K562 (cell line): Measurements from ENCODE around the gene FAXC. TPM values are rescaled to one million over a fixed set of nuclear protein-coding genes. Genes with fewer than 3 reads are reported as not detected.

Experiments used
- ATF3 ChIP-seq, 2 experiments: fragments of 450-650 bp in 1 of 2; sonication (generic) in 1 of 2; formaldehyde crosslinking in 1 of 2; IDR thresholded peaks in 1 of 2; conservative IDR thresholded peaks in 1 of 2; 2 replicates each; pipeline versions ENCODE4 v1.6.1 to v1.8.1; 2016 to 2023; ENCODE audit warnings: mild to moderate bottlenecking in 2 of 2, moderate library complexity in 2 of 2, inconsistent platforms in 1 of 2, missing genetic modification reagents in 1 of 2
- BHLHE40 ChIP-seq: IDR thresholded peaks from 2 replicates; pipeline ENCODE4 v1.6.1; 2011; ENCODE audit warnings: low read length, improper control_type of control experiment
- DMBX1 ChIP-seq: fragments of 250-450 bp; sonication (Bioruptor Pico); IDR thresholded peaks from 2 replicates; pipeline ENCODE4 v1.8.0; 2022; ENCODE audit warnings: inconsistent platforms, mild to moderate bottlenecking, moderate library complexity, borderline replicate concordance
- HSF4 ChIP-seq: fragments of 250-450 bp; sonication (Bioruptor Pico); IDR thresholded peaks from 2 replicates; pipeline ENCODE4 v2.1.2; 2022; ENCODE audit warnings: mild to moderate bottlenecking, moderate library complexity, borderline replicate concordance
- JUN ChIP-seq, 2 experiments: sonication (generic) in 1 of 2; formaldehyde crosslinking in 1 of 2; IDR thresholded peaks; 2 replicates each; pipeline versions ENCODE4 v1.6.1 to v1.8.0; 2012 to 2022; ENCODE audit warnings: borderline replicate concordance in 2 of 2, mild to moderate bottlenecking in 2 of 2, improper control_type of control experiment in 1 of 2, low read depth in 1 of 2, low read length in 1 of 2, missing genetic modification reagents in 1 of 2
- MCM5 ChIP-seq: fragments of 450-650 bp; IDR thresholded peaks from 2 replicates; pipeline ENCODE4 v1.6.1; 2016; ENCODE audit warnings: low read depth
- MNT ChIP-seq, 2 experiments: fragments of 450-650 bp; conservative IDR thresholded peaks; 2 replicates each; pipeline ENCODE4 v1.6.1; 2017; ENCODE audit warnings: mild to moderate bottlenecking in 2 of 2, moderate library complexity in 2 of 2
- RCOR1 ChIP-seq, 2 experiments: IDR thresholded peaks; 2 replicates each; pipeline ENCODE4 v1.6.1; 2012; ENCODE audit warnings: low read depth in 2 of 2, low read length in 2 of 2, borderline replicate concordance in 1 of 2, improper control_type of control experiment in 1 of 2
- RNF219 ChIP-seq: fragments of 250-450 bp; sonication (Bioruptor Pico); IDR thresholded peaks from 2 replicates; pipeline ENCODE4 v1.5.0; 2022; ENCODE audit warnings: mild to moderate bottlenecking
- SETDB1 ChIP-seq: IDR thresholded peaks from one replicate; pipeline ENCODE4 v1.6.1; 2012; ENCODE audit warnings: low read length, control low read depth, inconsistent platforms
- TCF3 ChIP-seq: sonication (generic); formaldehyde crosslinking; IDR thresholded peaks from 2 replicates; pipeline ENCODE4 v1.4.0; 2020; ENCODE audit warnings: mild to moderate bottlenecking, missing genetic modification reagents
- TFAM ChIP-seq: fragments of 250-450 bp; sonication (Bioruptor Pico); conservative IDR thresholded peaks from 2 replicates; pipeline ENCODE4 v1.5.0; 2021; ENCODE audit warnings: mild to moderate bottlenecking, moderate library complexity
- XRCC5 ChIP-seq: fragments of 200-400 bp; formaldehyde crosslinking; IDR thresholded peaks from 2 replicates; pipeline ENCODE4 v1.6.1; 2017; ENCODE audit warnings: low read depth, mild to moderate bottlenecking, low read length
- ZFPM2 ChIP-seq: fragments of 250-450 bp; sonication (Bioruptor Pico); IDR thresholded peaks from 2 replicates; pipeline ENCODE4 v1.5.1; 2022; ENCODE audit warnings: mild to moderate bottlenecking
- ZNF140 ChIP-seq: fragments of 250-450 bp; sonication (Bioruptor Pico); IDR thresholded peaks from 2 replicates; pipeline ENCODE4 v1.8.0; 2021; ENCODE audit warnings: moderate library complexity, mild to moderate bottlenecking, inconsistent platforms
- ZNF639 ChIP-seq, 2 experiments: fragments of 200-800 bp in 1 of 2; sonication (Bioruptor generic) in 1 of 2; sonication (generic) in 1 of 2; formaldehyde crosslinking in 1 of 2; IDR thresholded peaks in 1 of 2; conservative IDR thresholded peaks in 1 of 2; 2 replicates each; pipeline versions ENCODE4 v1.5.0 to v1.6.1; 2016 to 2020; ENCODE audit warnings: missing compliant biosample characterization in 1 of 2, missing genetic modification characterization in 1 of 2, missing genetic modification reagents in 1 of 2
- polyA plus RNA-seq, 8 experiments: library from polyadenylated mRNA; depleted of rRNA in 4 of 8; stranded (reverse) in 5 of 8; unstranded in 3 of 8; fragments of >200 nt; fragmentation: Nextera tagmentation in 2 of 8; fragmentation: Illumina TruSeq in 1 of 8; extraction: Ambion mirVana in 2 of 8; extraction: Trizol in 1 of 8; gene quantifications; 2 replicates each; pipeline versions ENCODE4 v1.2.1 to v1.2.3, GENCODE V29; 2011 to 2014; ENCODE audit warnings: inconsistent platforms in 1 of 8, missing spikeins in 1 of 8
- total RNA-seq, 7 experiments: library from RNA; depleted of rRNA in 6 of 7; stranded (reverse); fragments of >200 nt in 6 of 7; fragmentation: Illumina TruSeq in 2 of 7; extraction: Trizol in 2 of 7; gene quantifications; 2 replicates each; pipeline versions ENCODE4 v1.2.1 to v1.2.3, GENCODE V29; 2011 to 2021; ENCODE audit warnings: low replicate concordance in 1 of 7
- TF ChIP-seq, protein P1 (sequence below): fragments of 150-350 bp; IDR thresholded peaks from 2 replicates; pipeline ENCODE4 v1.6.1; 2014; ENCODE audit warnings: low read depth, mild to moderate bottlenecking, low read length, borderline replicate concordance

Gene FAXC
- total and polyA plus RNA-seq, 9 of the 15 experiments (the other 6 are each of a cell fraction or from before 2014, with no cell fraction given), result 0.06 to 0.40 (median 0.13) TPM; not detected in 5

DNA sequence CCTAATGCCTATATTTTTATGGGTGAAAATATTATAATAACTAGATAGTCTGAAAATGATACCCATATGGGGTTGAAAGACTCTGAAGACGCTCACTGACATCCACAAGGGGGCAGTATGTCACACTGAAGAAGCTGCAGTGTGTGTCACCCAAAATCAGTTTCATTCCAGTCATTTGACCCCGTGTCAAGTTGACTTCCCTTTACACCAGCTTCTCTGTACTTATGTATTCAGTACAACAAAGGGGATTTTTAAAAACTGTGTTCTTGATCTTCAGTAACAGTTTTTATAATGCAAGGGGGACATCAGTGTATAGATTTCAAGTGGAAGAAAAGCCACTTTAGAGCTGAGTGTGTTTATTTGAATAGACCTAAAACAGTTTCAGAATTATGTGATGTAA is 19.3 kb downstream of the FAXC start (continued):
- TF ChIP-seq ZNF639 (CRISPR knock-in tag; conservative IDR thresholded peaks at IDR 0.05 in 1 of 2, IDR thresholded peaks at IDR 0.05 in 1 of 2) (no peak), BHLHE40 (no peak), ATF3 (IDR thresholded peaks at IDR 0.05) (no peak), ATF3 (CRISPR knock-in tag; conservative IDR thresholded peaks at IDR 0.05) (no peak), ZNF140 (CRISPR knock-in tag) (no peak), TCF3 (no peak), MCM5 (no peak), DMBX1 (CRISPR knock-in tag) (no peak), RCOR1 (IDR thresholded peaks at IDR 0.05; ENCODE audit: borderline replicate concordance in 1 of 2, low read depth in 2 of 2, low read length in 2 of 2) (peak in 1 of 2 experiments; percentile 69; a peak in 2 of 4 replicates), RNF219 (CRISPR knock-in tag) (no peak), SETDB1 (no peak), ZFPM2 (no peak), XRCC5 (no peak), JUN (IDR thresholded peaks at IDR 0.05; ENCODE audit: borderline replicate concordance, low read depth, low read length) (no peak), JUN (CRISPR knock-in tag; IDR thresholded peaks at IDR 0.05; ENCODE audit: borderline replicate concordance) (no peak), MNT (conservative IDR thresholded peaks at IDR 0.05) (no peak), HSF4 (CRISPR knock-in tag) (no peak), TFAM (CRISPR knock-in tag) (no peak)
- TF ChIP-seq, protein P1, sequence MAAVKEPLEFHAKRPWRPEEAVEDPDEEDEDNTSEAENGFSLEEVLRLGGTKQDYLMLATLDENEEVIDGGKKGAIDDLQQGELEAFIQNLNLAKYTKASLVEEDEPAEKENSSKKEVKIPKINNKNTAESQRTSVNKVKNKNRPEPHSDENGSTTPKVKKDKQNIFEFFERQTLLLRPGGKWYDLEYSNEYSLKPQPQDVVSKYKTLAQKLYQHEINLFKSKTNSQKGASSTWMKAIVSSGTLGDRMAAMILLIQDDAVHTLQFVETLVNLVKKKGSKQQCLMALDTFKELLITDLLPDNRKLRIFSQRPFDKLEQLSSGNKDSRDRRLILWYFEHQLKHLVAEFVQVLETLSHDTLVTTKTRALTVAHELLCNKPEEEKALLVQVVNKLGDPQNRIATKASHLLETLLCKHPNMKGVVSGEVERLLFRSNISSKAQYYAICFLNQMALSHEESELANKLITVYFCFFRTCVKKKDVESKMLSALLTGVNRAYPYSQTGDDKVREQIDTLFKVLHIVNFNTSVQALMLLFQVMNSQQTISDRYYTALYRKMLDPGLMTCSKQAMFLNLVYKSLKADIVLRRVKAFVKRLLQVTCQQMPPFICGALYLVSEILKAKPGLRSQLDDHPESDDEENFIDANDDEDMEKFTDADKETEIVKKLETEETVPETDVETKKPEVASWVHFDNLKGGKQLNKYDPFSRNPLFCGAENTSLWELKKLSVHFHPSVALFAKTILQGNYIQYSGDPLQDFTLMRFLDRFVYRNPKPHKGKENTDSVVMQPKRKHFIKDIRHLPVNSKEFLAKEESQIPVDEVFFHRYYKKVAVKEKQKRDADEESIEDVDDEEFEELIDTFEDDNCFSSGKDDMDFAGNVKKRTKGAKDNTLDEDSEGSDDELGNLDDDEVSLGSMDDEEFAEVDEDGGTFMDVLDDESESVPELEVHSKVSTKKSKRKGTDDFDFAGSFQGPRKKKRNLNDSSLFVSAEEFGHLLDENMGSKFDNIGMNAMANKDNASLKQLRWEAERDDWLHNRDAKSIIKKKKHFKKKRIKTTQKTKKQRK, result no peak
